AG09309 (cell line): Measurements from ENCODE around the gene NMNAT1.

ENCODE experiments used
- DNase-seq: peaks from one replicate; pipeline ENCODE4 v3.0.0-alpha.2; 2010; ENCODE audit warnings: low read depth
- H3K4me3 ChIP-seq: 2 replicates; pipeline ENCODE4 v1.5.1; 2011; ENCODE audit warnings: mild to moderate bottlenecking, low read depth, low read length, moderate library complexity; ENCODE audit not compliant: control insufficient read depth
- CTCF ChIP-seq: IDR thresholded peaks from 2 replicates; pipeline ENCODE4 v1.5.1; 2011; ENCODE audit warnings: mild to moderate bottlenecking, low read depth, low read length, inconsistent platforms; ENCODE audit not compliant: insufficient read depth, control insufficient read depth; ENCODE audit errors: missing control alignments

NMNAT1 gene

GRCh38 chr1:9957726-9958125, 14.5 kb downstream of the NMNAT1 start:
- no peak for TF ChIP-seq CTCF
- no peak for DNase-seq
- no peak overlapping the region for H3K4me3 ChIP-seq

- TF ChIP-seq CTCF, result no peak
- DNase-seq, result no peak
- H3K4me3 ChIP-seq, result no peak overlapping the region
Observed at GRCh38 chr1:9960011-9960410, 16.7 kb downstream of the NMNAT1 start.

GRCh38 chr1:9960706-9961562, 17.7 kb downstream of the NMNAT1 start:
- no peak for DNase-seq
- no peak for TF ChIP-seq CTCF
- H3K4me3 ChIP-seq, result no peak overlapping the region

- no peak for DNase-seq
Observed at GRCh38 chr1:9984253-9984652, 41.0 kb downstream of the NMNAT1 start.

GRCh38 chr1:9985001-9985400, 41.7 kb downstream of the NMNAT1 start:
- no peak overlapping the region for H3K4me3 ChIP-seq
- DNase-seq, result no peak
- TF ChIP-seq CTCF, result no peak

More at GRCh38 chr1:9984253-9984652, 41.0 kb downstream of the NMNAT1 start:
- TF ChIP-seq CTCF, result no peak
- H3K4me3 ChIP-seq, result no peak overlapping the region

GRCh38 chr1:9989773-9990172, 46.5 kb downstream of the NMNAT1 start:
- H3K4me3 ChIP-seq, result no peak overlapping the region
- DNase-seq, result no peak
- no peak for TF ChIP-seq CTCF
